Stomach (tissue), 9 donors: ENCODE data around the gene CNTFR. TPM values are rescaled to one million over a fixed set of nuclear protein-coding genes. Genes with fewer than 3 reads are reported as not detected.

Experiments
- DNase-seq, 2 donors: peaks; one replicate each; pipeline versions ENCODE4 v3.0.0 to v3.0.0-alpha.2; 2013 to 2019
- H3K27ac ChIP-seq, 5 donors: fragments of 200-600 bp in 4 of 5; sonication (generic) in 4 of 5; one replicate each; pipeline ENCODE4 v1.5.1; 2013 to 2019; ENCODE audit warnings: mild to moderate bottlenecking in 1 of 5, moderate library complexity in 1 of 5
- H3K27me3 ChIP-seq, 3 donors: fragments of 200-600 bp; sonication (generic); one replicate each; pipeline ENCODE4 v1.5.1; 2017 to 2019; ENCODE audit warnings: mixed run types in 1 of 3
- H3K36me3 ChIP-seq, 4 donors: fragments of 200-600 bp; sonication (generic); 1 replicate in 3 of 4; 2 replicates in 1 of 4; pipeline ENCODE4 v1.5.1; 2016 to 2019
- H3K4me1 ChIP-seq, 4 donors: fragments of 200-600 bp; sonication (generic); one replicate each; pipeline ENCODE4 v1.5.1; 2016 to 2019
- H3K4me3 ChIP-seq, 4 donors: fragments of 200-600 bp; sonication (generic) in 3 of 4; one replicate each; pipeline ENCODE4 v1.5.1; 2016 to 2019; ENCODE audit warnings: mild to moderate bottlenecking in 1 of 4
- H3K9me3 ChIP-seq, 4 donors: fragments of 200-600 bp; sonication (generic); one replicate each; pipeline ENCODE4 v1.5.1; 2016 to 2019
- CTCF ChIP-seq, 7 experiments: fragments of 450-650 bp in 4 of 7; fragments of 200-600 bp in 3 of 7; sonication (generic) in 3 of 7; IDR thresholded peaks; one replicate each; pipeline ENCODE4 v1.5.1; 2016 to 2019; ENCODE audit warnings: antibody characterized with exemption in 7 of 7, control low read depth in 2 of 7, mild to moderate bottlenecking in 1 of 7
- EP300 ChIP-seq: sonication (generic); formaldehyde crosslinking; IDR thresholded peaks from one replicate; pipeline ENCODE4 v1.6.1; 2017; ENCODE audit warnings: antibody characterized with exemption
- POLR2A ChIP-seq, 4 donors: fragments of 450-650 bp; IDR thresholded peaks; one replicate each; pipeline ENCODE4 v1.6.1; 2016; ENCODE audit warnings: antibody characterized with exemption in 4 of 4, control low read depth in 2 of 4, mild to moderate bottlenecking in 1 of 4, moderate library complexity in 1 of 4
- POLR2AphosphoS5 ChIP-seq, 3 donors: sonication (generic); formaldehyde crosslinking; IDR thresholded peaks; one replicate each; pipeline ENCODE4 v1.6.1; 2016; ENCODE audit warnings: antibody characterized with exemption in 3 of 3
- WGBS, 5 donors: extraction: QIAGEN DNeasy Blood & Tissue Kit in 3 of 5; methylation state at CpG; one replicate each; pipeline versions ENCODE4 v1.1.5 to v1.1.7; 2013 to 2018; 5-methylcytosine and 5-hydroxymethylcytosine counted together
- intact Hi-C: fragments of 100-400 bp; cut with DNase I; formaldehyde crosslinking; loops from one replicate; pipeline ENCODE4 v1.15.1; 2023; ENCODE audit warnings: low total_unique reads
- polyA plus RNA-seq, 3 donors: library from polyadenylated mRNA; stranded (reverse); fragments of 200-250 nt; gene quantifications; one replicate each; pipeline ENCODE4 v1.2.3, GENCODE V29; 2013
- total RNA-seq, 5 donors: library from RNA; depleted of rRNA; stranded (reverse); fragments of >200 nt; gene quantifications; one replicate each; pipeline versions ENCODE4 v1.1.0 to v1.2.3, GENCODE V29; 2014 to 2016
- donor health status: healthy with polysubstance abuse.
- donor health status: Bipolar disorder and iron deficiency.
- donor health status: healthy.

The CNTFR gene
- total and polyA plus RNA-seq, 8 donors, result 2.2 to 15.8 (median 2.9) TPM; not detected in 1

- H3K27ac ChIP-seq, result no peak overlapping the region
- H3K4me3 ChIP-seq, result no peak overlapping the region
- WGBS, 5 donors, result 62 to 77% (median 74%) methylated on average over 4 to 5 of the region's 5 CpGs
- TF ChIP-seq POLR2A (IDR thresholded peaks at IDR 0.05) (no peak), POLR2AphosphoS5 (IDR thresholded peaks at IDR 0.05) (no peak), EP300 (no peak), CTCF (IDR thresholded peaks at IDR 0.05) (no peak)
- peak in 1 of 2 donors; percentile 51 for DNase-seq
- peaks cover 0 to 99% (median 61%) of the 10 kb centered on the region in 3 donors for H3K27me3 ChIP-seq
- H3K4me1 ChIP-seq, result peaks cover 11 to 31% (median 22%) of the 10 kb centered on the region in 4 donors
- intact Hi-C loops, result loop anchor here (10.0 kb wide), 1 partner anchor 175 kb away; no protein-coding TSS in a partner anchor
- no peaks in the 10 kb centered on the region for H3K9me3 ChIP-seq
- no peaks in the 10 kb centered on the region for H3K36me3 ChIP-seq
Observed at GRCh38 chr9:34579808-34580163, 9.7 kb downstream of the CNTFR start.

- Histone ChIP-seq H3K4me1 (peaks cover 11 to 31% (median 22%) of the 10 kb centered on the region in 4 donors), H3K9me3 (no peaks in the 10 kb centered on the region)
Observed at GRCh38 chr9:34579104-34579807, 10.3 kb downstream of the CNTFR start.

GRCh38 chr9:34578241-34579103 lies 11.1 kb downstream of the CNTFR start:
- no peak for TF ChIP-seq POLR2AphosphoS5 (IDR thresholded peaks at IDR 0.05)
- TF ChIP-seq EP300, result no peak
- no peak for TF ChIP-seq POLR2A (IDR thresholded peaks at IDR 0.05)
- no peak for TF ChIP-seq CTCF (IDR thresholded peaks at IDR 0.05)
- H3K4me3 ChIP-seq, result peak overlapping the region; percentile 33 to 47 (median 36)
- H3K27me3 ChIP-seq, result peaks cover 0 to 99% (median 62%) of the 10 kb centered on the region in 3 donors
- 10 to 27% (median 12%) methylated on average over 20 to 28 of the region's 28 CpGs for WGBS, 5 donors
- H3K9me3 ChIP-seq, result no peaks in the 10 kb centered on the region
- H3K27ac ChIP-seq, result peak overlapping the region in 1 of 5 donors; percentile 42
- peaks cover 11 to 31% (median 22%) of the 10 kb centered on the region in 4 donors for H3K4me1 ChIP-seq
- intact Hi-C loops, result no loop called here
- no peaks in the 10 kb centered on the region for H3K36me3 ChIP-seq
- peak in 1 of 2 donors; percentile 87 for DNase-seq

More at GRCh38 chr9:34579104-34579807, 10.3 kb downstream of the CNTFR start:
- intact Hi-C loops, result no loop called here
- no peak for TF ChIP-seq POLR2A (IDR thresholded peaks at IDR 0.05)
- no peak for TF ChIP-seq CTCF (IDR thresholded peaks at IDR 0.05)
- TF ChIP-seq POLR2AphosphoS5 (IDR thresholded peaks at IDR 0.05), result no peak
- TF ChIP-seq EP300, result no peak
- Histone ChIP-seq H3K27ac (no peak overlapping the region), H3K27me3 (peaks cover 0 to 99% (median 62%) of the 10 kb centered on the region in 3 donors), H3K4me3 (no peak overlapping the region), H3K36me3 (no peaks in the 10 kb centered on the region)
- WGBS, 5 donors, result 4 to 11% (median 7%) methylated on average over 16 to 17 of the region's 17 CpGs
- peak in 1 of 2 donors; percentile 84 for DNase-seq
